ENCODE results near the gene STPG1.

DNA sequence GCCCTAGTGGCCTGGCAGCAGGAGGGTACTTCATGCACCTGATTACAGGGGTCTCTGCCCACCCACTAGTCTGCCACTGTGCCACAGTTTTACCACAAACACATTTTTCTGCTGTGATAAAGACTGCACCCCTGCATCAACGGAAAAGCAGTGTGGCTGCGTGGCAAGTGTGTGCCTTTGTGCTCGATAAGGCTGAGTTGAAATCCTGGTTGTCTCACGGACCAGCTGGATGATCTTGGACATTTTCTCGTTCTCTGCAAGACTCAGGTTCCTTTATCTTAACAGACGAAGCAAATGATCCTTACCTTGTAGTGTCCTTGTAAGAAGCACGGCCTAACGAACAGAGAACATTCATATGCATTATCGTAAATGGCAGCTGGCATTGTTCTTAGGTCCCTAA, 84.3 kb downstream of the STPG1 start:
- no peak for TF ChIP-seq BHLHE40 (IDR thresholded peaks at IDR 0.05; ENCODE audit: low read depth, low read length)
- TF ChIP-seq, protein P1, sequence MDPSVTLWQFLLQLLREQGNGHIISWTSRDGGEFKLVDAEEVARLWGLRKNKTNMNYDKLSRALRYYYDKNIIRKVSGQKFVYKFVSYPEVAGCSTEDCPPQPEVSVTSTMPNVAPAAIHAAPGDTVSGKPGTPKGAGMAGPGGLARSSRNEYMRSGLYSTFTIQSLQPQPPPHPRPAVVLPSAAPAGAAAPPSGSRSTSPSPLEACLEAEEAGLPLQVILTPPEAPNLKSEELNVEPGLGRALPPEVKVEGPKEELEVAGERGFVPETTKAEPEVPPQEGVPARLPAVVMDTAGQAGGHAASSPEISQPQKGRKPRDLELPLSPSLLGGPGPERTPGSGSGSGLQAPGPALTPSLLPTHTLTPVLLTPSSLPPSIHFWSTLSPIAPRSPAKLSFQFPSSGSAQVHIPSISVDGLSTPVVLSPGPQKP (IDR thresholded peaks at IDR 0.05; ENCODE audit: low read depth, low read length), result no peak
- TF ChIP-seq, protein P2, sequence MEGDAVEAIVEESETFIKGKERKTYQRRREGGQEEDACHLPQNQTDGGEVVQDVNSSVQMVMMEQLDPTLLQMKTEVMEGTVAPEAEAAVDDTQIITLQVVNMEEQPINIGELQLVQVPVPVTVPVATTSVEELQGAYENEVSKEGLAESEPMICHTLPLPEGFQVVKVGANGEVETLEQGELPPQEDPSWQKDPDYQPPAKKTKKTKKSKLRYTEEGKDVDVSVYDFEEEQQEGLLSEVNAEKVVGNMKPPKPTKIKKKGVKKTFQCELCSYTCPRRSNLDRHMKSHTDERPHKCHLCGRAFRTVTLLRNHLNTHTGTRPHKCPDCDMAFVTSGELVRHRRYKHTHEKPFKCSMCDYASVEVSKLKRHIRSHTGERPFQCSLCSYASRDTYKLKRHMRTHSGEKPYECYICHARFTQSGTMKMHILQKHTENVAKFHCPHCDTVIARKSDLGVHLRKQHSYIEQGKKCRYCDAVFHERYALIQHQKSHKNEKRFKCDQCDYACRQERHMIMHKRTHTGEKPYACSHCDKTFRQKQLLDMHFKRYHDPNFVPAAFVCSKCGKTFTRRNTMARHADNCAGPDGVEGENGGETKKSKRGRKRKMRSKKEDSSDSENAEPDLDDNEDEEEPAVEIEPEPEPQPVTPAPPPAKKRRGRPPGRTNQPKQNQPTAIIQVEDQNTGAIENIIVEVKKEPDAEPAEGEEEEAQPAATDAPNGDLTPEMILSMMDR (IDR thresholded peaks at IDR 0.05), result no peak
- TF ChIP-seq EP300 (IDR thresholded peaks at IDR 0.05), result no peak
- TF ChIP-seq KDM1A (IDR thresholded peaks at IDR 0.05; ENCODE audit: low read depth), result no peak
- no peak for TF ChIP-seq POLR2A (IDR thresholded peaks at IDR 0.05; ENCODE audit: low read length)

Measured in A549 (cell line).